Left colon (tissue), 2 donors: Measurements from ENCODE around the gene TIMM44. TPM values are rescaled to one million over a fixed set of nuclear protein-coding genes. Genes with fewer than 3 reads are reported as not detected.
A peak's percentile ranks its signal among the peaks of the same experiment; 100 is the strongest.
"Not testable (repeated sequence)": the region's sequence is repeated elsewhere in the genome, so short reads cannot be mapped to it uniquely, and the experiment has no call there.

Experiments used
- ATAC-seq: fragments of 200-7000 bp; cut with Tn5 transposase; one replicate; pipeline ENCODE4 v1.9.1; 2020; ENCODE audit warnings: mild to moderate bottlenecking, moderate library complexity
- DNase-seq, 2 donors: peaks; one replicate each; pipeline ENCODE4 v3.0.0-alpha.2; 2020
- intact Hi-C, 2 donors: fragments of 100-400 bp; cut with DNase I in 1 of 2; cut with micrococcal nuclease in 1 of 2; formaldehyde crosslinking; loops; one replicate each; pipeline versions ENCODE4 v1.11.2 to v1.14.0; 2022; cut with DNase I, micrococcal nuclease
- total RNA-seq, 2 donors: library from RNA; stranded (reverse); fragmentation: NEBNext Ultra II Directional; extraction: Animal tissue kit (Norgen Biotek cat#: 25700); gene quantifications; one replicate each; pipeline ENCODE4 v1.2.1, GENCODE V29; 2021
- donor health status: DM: no; HTN: no; CAD: no.
- donor health status: DM: yes; HTN: yes; CAD: no.

The TIMM44 gene
- total RNA-seq, 2 donors from 2014 or later = 54.1 to 69.1 TPM

- peak; percentile 62 for ATAC-seq
- DNase-seq = peak; percentile 97 to 99
- intact Hi-C loops = no loop called here
These were observed 23.6 kb downstream of the TIMM44 start, which contains the start of gene SNAPC2 for GRCh38 chr19:7919610-7920518. Gene SNAPC2 (plus strand): TSS chr19:7920338. CDS start chr19:7920367, 29 bp downstream.

GRCh38 chr19:7918615-7919421 is 24.6 kb downstream of the TIMM44 start:
- ATAC-seq (no peak), DNase-seq (peak in 1 of 2 donors; percentile 45)
- intact Hi-C loops = no loop called here

GRCh38 chr19:7918062-7918614 is 25.3 kb downstream of the TIMM44 start:
- ATAC-seq, DNase-seq, intact Hi-C loops: not testable (repeated sequence)

- intact Hi-C loops = no loop called here
- peak; percentile 50 to 72 for DNase-seq
- ATAC-seq = peak; percentile 14
These were observed 26.0 kb downstream of the TIMM44 start for GRCh38 chr19:7917267-7918061.

- intact Hi-C loops = no loop called here
- DNase-seq (peak in 1 of 2 donors; percentile 26), ATAC-seq (no peak)
These were observed 26.6 kb downstream of the TIMM44 start for GRCh38 chr19:7916955-7917266.

GRCh38 chr19:7916103-7916954 is 27.1 kb downstream of the TIMM44 start:
- ATAC-seq (no peak), DNase-seq (peak; percentile 34 to 55)
- intact Hi-C loops = no loop called here

- DNase-seq (peak in 1 of 2 donors; percentile 18), ATAC-seq (no peak)
- intact Hi-C loops = no loop called here
These were observed 28.0 kb downstream of the TIMM44 start for GRCh38 chr19:7915250-7916102.

- ATAC-seq (no peak), DNase-seq (peak in 1 of 2 donors; percentile 21)
- intact Hi-C loops = no loop called here
These were observed 28.8 kb downstream of the TIMM44 start, which contains the start of gene TGFBR3L for GRCh38 chr19:7914598-7915045. Gene TGFBR3L (plus strand): TSS chr19:7914830.

GRCh38 chr19:7914099-7914498 is 29.4 kb downstream of the TIMM44 start:
- intact Hi-C loops = no loop called here
- no peak for ATAC-seq
- DNase-seq = peak in 1 of 2 donors; percentile 20

GRCh38 chr19:7913652-7914051 is 29.8 kb downstream of the TIMM44 start:
- ATAC-seq (no peak), DNase-seq (no peak)
- intact Hi-C loops = no loop called here

- intact Hi-C loops = no loop called here
- DNase-seq = peak in 1 of 2 donors; percentile 22
- ATAC-seq = no peak
These were observed 30.5 kb downstream of the TIMM44 start for GRCh38 chr19:7912697-7913564.

- intact Hi-C loops = no loop called here
- DNase-seq (peak; percentile 4 to 26), ATAC-seq (no peak)
These were observed 31.2 kb downstream of the TIMM44 start for GRCh38 chr19:7912144-7912696.

- intact Hi-C loops = no loop called here
- DNase-seq (peak; percentile 5 to 23), ATAC-seq (peak; percentile 9)
These were observed 31.8 kb downstream of the TIMM44 start for GRCh38 chr19:7911508-7912143.

- ATAC-seq (no peak), DNase-seq (peak in 1 of 2 donors; percentile 21)
- intact Hi-C loops = no loop called here
These were observed 32.9 kb downstream of the TIMM44 start for GRCh38 chr19:7910321-7911161.
